ENCODE data around the gene VAX1.

VAX1 gene

GRCh38 chr10:117163954-117164548, 26.0 kb upstream of the VAX1 start:
- no peak for DNase-seq (ENCODE audit: low read depth)

- no peak for DNase-seq (ENCODE audit: low read depth)
Measured at GRCh38 chr10:117163061-117163953, 25.2 kb upstream of the VAX1 start.

- no peak for DNase-seq (ENCODE audit: low read depth)
Measured at GRCh38 chr10:117162093-117163060, 24.3 kb upstream of the VAX1 start.

GRCh38 chr10:117161386-117162033, 23.4 kb upstream of the VAX1 start:
- no peak for DNase-seq (ENCODE audit: low read depth)

- no peak for DNase-seq (ENCODE audit: low read depth)
Measured at GRCh38 chr10:117160567-117160966, 22.5 kb upstream of the VAX1 start.

- DNase-seq (ENCODE audit: low read depth) = no peak
Measured at GRCh38 chr10:117159390-117159789, 21.3 kb upstream of the VAX1 start.

GRCh38 chr10:117158297-117158696, 20.2 kb upstream of the VAX1 start:
- no peak for DNase-seq (ENCODE audit: low read depth)

GRCh38 chr10:117152668-117153067, 14.6 kb upstream of the VAX1 start:
- no peak for DNase-seq (ENCODE audit: low read depth)

GRCh38 chr10:117148284-117148683, 10.2 kb upstream of the VAX1 start:
- no peak for DNase-seq (ENCODE audit: low read depth)

GRCh38 chr10:117145019-117145418, 6.9 kb upstream of the VAX1 start:
- DNase-seq (ENCODE audit: low read depth) = no peak

GRCh38 chr10:117143103-117143823, 5.2 kb upstream of the VAX1 start:
- DNase-seq (ENCODE audit: low read depth) = no peak

GRCh38 chr10:117140525-117140902, 2.4 kb upstream of the VAX1 start:
- no peak for DNase-seq (ENCODE audit: low read depth)

GRCh38 chr10:117139581-117140524, 1.8 kb upstream of the VAX1 start:
- DNase-seq (ENCODE audit: low read depth) = no peak

GRCh38 chr10:117138838-117139580, 939 bp upstream of the VAX1 start:
- no peak for DNase-seq (ENCODE audit: low read depth)

- no peak for DNase-seq (ENCODE audit: low read depth)
Measured at GRCh38 chr10:117137031-117137910, 799 bp downstream of the VAX1 start.

GRCh38 chr10:117136391-117136975, 1.6 kb downstream of the VAX1 start:
- DNase-seq (ENCODE audit: low read depth) = no peak

GRCh38 chr10:117135480-117136140, 2.5 kb downstream of the VAX1 start:
- DNase-seq (ENCODE audit: low read depth) = no peak

GRCh38 chr10:117135026-117135372, 3.1 kb downstream of the VAX1 start:
- DNase-seq (ENCODE audit: low read depth) = no peak
